ENCODE data around the gene EBF3. TPM values are rescaled to one million over a fixed set of nuclear protein-coding genes. Genes with fewer than 3 reads are reported as not detected.

Gene EBF3
- total and polyA plus RNA-seq, 2 experiments from 2014 or later: 0.22 to 0.77 TPM

DNA sequence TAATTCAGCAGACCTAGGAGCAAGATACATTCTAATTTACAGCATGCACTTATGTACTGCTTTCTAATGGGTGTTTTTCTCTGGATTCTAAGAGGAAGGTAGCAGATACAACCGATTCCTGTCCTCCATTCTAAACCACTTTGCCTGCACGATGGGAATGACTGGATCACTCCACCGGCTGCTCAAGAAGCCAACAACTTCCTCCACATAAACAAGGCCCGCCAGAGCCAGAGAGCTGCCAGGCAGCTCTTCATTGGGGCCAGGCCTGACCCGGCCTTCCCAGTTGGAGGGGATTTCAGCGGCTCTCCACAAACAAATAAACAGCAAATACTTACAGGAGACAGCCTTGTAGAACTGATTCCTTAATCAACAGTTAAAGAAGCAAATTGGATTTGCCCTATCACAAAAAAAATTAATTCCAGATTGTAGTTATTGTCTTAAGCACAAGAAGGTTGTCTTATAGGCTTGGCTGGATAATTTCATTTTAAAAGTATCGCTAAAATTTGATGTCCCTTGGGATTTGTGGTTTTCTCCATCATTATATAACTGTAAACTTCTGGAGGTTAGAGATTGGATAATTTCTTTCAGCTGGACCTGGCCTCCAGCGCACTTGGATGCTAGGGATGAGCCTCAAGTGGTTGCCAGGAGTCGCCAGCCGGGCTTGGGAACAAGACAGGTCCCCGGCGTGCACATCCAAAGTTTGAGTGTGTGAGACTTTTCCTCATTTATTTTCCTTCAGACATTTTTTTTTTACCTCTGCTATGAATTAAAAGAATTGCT lies 20.9 kb downstream of the EBF3 start:
- Histone ChIP-seq H3K4me1 (ENCODE audit: insufficient read depth) (no peaks in the 10 kb centered on the region), H4K20me1 (ENCODE audit: insufficient read depth, poor library complexity, severe bottlenecking) (no peaks in the 10 kb centered on the region), H3K9me3 (ENCODE audit: low read depth) (no peaks in the 10 kb centered on the region), H3K36me3 (replicated peaks; ENCODE audit: insufficient read depth, low read depth) (no peaks in the 10 kb centered on the region), H3K9me2 (replicated peaks; ENCODE audit: insufficient read depth) (no peaks in the 10 kb centered on the region), H3K79me2 (no peaks in the 10 kb centered on the region), H3K4me2 (no peak overlapping the region), H3K27me3 (no peaks in the 10 kb centered on the region), H3K27ac (no peak overlapping the region), H2AFZ (no peak overlapping the region), H3K4me3 (no peak overlapping the region)
- WGBS (ENCODE audit: low lambda C conversion rate, missing lambda C conversion rate): 52% methylated on average over 12 of the region's 12 CpGs
- DNase-seq (ENCODE audit: low spot score): no peak
- TF ChIP-seq EZH2 (IDR thresholded peaks at IDR 0.05; ENCODE audit: borderline replicate concordance) (no peak), EZH2phosphoT487 (IDR thresholded peaks at IDR 0.05; ENCODE audit: low read depth, severe bottlenecking, unreplicated experiment) (peak; percentile 39)
- TF ChIP-seq, protein P1, sequence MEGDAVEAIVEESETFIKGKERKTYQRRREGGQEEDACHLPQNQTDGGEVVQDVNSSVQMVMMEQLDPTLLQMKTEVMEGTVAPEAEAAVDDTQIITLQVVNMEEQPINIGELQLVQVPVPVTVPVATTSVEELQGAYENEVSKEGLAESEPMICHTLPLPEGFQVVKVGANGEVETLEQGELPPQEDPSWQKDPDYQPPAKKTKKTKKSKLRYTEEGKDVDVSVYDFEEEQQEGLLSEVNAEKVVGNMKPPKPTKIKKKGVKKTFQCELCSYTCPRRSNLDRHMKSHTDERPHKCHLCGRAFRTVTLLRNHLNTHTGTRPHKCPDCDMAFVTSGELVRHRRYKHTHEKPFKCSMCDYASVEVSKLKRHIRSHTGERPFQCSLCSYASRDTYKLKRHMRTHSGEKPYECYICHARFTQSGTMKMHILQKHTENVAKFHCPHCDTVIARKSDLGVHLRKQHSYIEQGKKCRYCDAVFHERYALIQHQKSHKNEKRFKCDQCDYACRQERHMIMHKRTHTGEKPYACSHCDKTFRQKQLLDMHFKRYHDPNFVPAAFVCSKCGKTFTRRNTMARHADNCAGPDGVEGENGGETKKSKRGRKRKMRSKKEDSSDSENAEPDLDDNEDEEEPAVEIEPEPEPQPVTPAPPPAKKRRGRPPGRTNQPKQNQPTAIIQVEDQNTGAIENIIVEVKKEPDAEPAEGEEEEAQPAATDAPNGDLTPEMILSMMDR (IDR thresholded peaks at IDR 0.05; ENCODE audit: poor library complexity): no peak

DNA sequence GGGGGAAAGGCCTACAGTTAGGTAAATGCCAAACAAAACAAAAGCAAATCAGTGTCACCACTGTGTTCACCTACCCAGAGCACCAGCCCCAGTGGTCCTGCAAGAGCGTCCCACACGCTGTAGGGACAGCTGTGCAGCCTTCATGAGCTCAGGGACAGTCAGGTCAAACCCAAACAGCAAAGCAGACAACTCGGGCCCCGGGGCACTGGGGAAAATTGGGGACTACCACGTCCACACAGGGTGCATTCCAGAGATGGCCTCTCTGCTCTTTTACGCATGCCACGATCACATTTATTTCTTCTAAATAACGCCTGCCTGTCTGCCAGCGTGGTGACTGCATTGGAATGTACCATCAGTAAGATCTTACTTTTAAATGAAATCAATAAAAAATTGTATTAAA lies 21.7 kb downstream of the EBF3 start:
- TF ChIP-seq EZH2 (IDR thresholded peaks at IDR 0.05; ENCODE audit: borderline replicate concordance) (no peak), EZH2phosphoT487 (IDR thresholded peaks at IDR 0.05; ENCODE audit: low read depth, severe bottlenecking, unreplicated experiment) (no peak)
- TF ChIP-seq, protein P1 (IDR thresholded peaks at IDR 0.05; ENCODE audit: poor library complexity): no peak
- Histone ChIP-seq H2AFZ (no peak overlapping the region), H3K4me1 (ENCODE audit: insufficient read depth) (no peaks in the 10 kb centered on the region), H4K20me1 (ENCODE audit: insufficient read depth, poor library complexity, severe bottlenecking) (no peaks in the 10 kb centered on the region), H3K9me2 (replicated peaks; ENCODE audit: insufficient read depth) (no peaks in the 10 kb centered on the region), H3K4me2 (no peak overlapping the region), H3K27ac (no peak overlapping the region), H3K9me3 (ENCODE audit: low read depth) (no peaks in the 10 kb centered on the region), H3K4me3 (no peak overlapping the region), H3K27me3 (no peaks in the 10 kb centered on the region), H3K79me2 (no peaks in the 10 kb centered on the region), H3K36me3 (replicated peaks; ENCODE audit: insufficient read depth, low read depth) (no peaks in the 10 kb centered on the region)
- no peak for DNase-seq (ENCODE audit: low spot score)
- 82% methylated on average over 9 of the region's 9 CpGs for WGBS (ENCODE audit: low lambda C conversion rate, missing lambda C conversion rate)

DNA sequence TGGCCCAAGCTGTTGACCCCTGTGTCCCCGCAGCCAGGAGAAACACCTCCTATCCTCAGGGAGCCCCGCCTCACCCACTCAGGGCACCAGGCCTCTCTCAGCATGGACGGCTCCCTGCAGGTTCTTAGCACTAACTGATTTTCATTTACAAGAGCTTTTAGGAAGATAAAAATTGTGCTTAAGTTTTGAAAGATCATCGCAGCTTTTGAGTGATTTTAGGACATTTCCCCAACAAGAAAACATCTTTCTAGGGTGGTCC lies 22.1 kb downstream of the EBF3 start:
- no peaks in the 10 kb centered on the region for H3K36me3 ChIP-seq (replicated peaks; ENCODE audit: insufficient read depth, low read depth)
- no peak overlapping the region for H3K4me2 ChIP-seq
- H3K27me3 ChIP-seq: no peaks in the 10 kb centered on the region
- 73% methylated on average over 4 of the region's 4 CpGs for WGBS (ENCODE audit: low lambda C conversion rate, missing lambda C conversion rate)
- no peaks in the 10 kb centered on the region for H3K4me1 ChIP-seq (ENCODE audit: insufficient read depth)
- no peak overlapping the region for H3K4me3 ChIP-seq
- no peak overlapping the region for H3K27ac ChIP-seq
- H3K9me2 ChIP-seq (replicated peaks; ENCODE audit: insufficient read depth): no peaks in the 10 kb centered on the region
- H2AFZ ChIP-seq: no peak overlapping the region
- TF ChIP-seq EZH2phosphoT487 (IDR thresholded peaks at IDR 0.05; ENCODE audit: low read depth, severe bottlenecking, unreplicated experiment) (no peak), EZH2 (IDR thresholded peaks at IDR 0.05; ENCODE audit: borderline replicate concordance) (no peak)
- TF ChIP-seq, protein P1 (IDR thresholded peaks at IDR 0.05; ENCODE audit: poor library complexity): no peak
- no peaks in the 10 kb centered on the region for H4K20me1 ChIP-seq (ENCODE audit: insufficient read depth, poor library complexity, severe bottlenecking)
- no peaks in the 10 kb centered on the region for H3K9me3 ChIP-seq (ENCODE audit: low read depth)
- H3K79me2 ChIP-seq: no peaks in the 10 kb centered on the region
- DNase-seq (ENCODE audit: low spot score): no peak
